ENCODE results near the gene ZNF414.

ZNF414 gene

DNA sequence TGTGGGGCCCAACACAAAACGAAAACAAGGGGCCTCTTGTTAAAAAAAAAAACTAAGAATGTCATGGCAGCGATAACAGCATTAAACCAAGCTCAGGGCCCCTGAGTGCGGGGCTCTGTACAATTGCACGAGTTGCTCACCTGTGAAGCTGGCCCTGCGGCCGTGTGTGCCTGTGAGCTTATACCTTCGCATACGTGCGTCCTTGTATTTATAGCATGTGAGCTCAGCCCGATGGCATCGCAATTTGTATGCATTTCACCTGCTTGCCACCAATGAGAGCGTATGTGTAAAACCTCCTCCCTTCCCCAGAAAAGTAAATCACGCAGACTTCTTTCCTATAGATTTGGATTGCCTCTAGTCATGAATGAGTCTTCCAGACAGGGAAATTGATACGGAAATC, 52.1 kb downstream of the ZNF414 start:
- DNase-seq = no peak

- DNase-seq = no peak
Observed at GRCh38 chr19:8461376-8461775, 52.6 kb downstream of the ZNF414 start.

DNA sequence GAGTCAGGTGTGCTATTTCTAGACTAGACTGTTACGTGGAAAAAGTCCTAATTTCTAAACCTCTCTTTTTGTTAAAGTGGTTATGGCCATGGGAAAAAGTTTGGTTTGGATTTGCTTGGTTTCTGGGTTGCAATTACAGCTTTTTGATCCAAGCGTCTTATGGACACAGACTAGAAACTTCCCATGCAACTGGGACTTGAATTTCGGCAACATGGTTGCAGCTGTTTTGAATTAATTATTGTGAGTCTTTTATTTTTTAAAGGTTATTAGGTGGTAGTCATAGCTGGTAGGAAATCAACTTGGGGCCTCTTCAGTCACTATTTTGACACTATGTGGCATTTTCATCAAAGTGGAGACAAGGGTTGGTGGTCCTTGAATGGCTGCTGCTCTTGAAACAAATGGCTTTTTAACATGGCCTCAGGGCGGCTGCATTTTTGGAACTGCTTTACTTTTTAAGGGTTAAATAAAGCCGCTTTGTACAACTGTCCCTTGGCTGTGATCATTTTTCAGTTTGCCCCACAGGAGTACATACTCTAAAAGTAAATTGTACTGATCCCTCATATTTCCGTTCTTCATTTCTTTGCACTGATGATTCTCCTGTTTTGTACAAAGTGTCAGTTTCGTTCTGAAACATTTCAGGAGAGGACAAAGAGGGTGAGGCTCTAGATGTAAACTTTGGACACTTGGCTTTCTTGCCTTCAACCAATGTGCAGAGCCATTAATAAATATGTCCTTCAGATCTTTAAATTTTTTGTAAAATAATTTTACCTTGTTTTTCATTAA, 53.3 kb downstream of the ZNF414 start:
- DNase-seq = no peak
